Measurements from ENCODE around the gene LRRC8C. TPM values are rescaled to one million over a fixed set of nuclear protein-coding genes. Genes with fewer than 3 reads are reported as not detected.

The LRRC8C gene
- total RNA-seq, 1 donor from 2014 or later: 3.3 TPM

- TF ChIP-seq CTCF (IDR thresholded peaks at IDR 0.05; ENCODE audit: unreplicated experiment): no peak
- H3K4me3 Mint-ChIP-seq (ENCODE audit: low read depth): no peak overlapping the region
- H3K36me3 Mint-ChIP-seq (ENCODE audit: insufficient read depth): no peaks in the 10 kb centered on the region
- H3K27ac Mint-ChIP-seq: no peak overlapping the region
- no peaks in the 10 kb centered on the region for H3K9me3 Mint-ChIP-seq (ENCODE audit: low read depth)
- DNase-seq (ENCODE audit: low spot score, unreplicated experiment): no peak
- H3K27me3 Mint-ChIP-seq: no peaks in the 10 kb centered on the region
- H3K4me1 Mint-ChIP-seq (ENCODE audit: low read depth): no peaks in the 10 kb centered on the region
These were observed 101.5 kb downstream of the LRRC8C start for GRCh38 chr1:89734442-89734841.

- H3K4me3 Mint-ChIP-seq (ENCODE audit: low read depth): no peak overlapping the region
- DNase-seq (ENCODE audit: low spot score, unreplicated experiment): no peak
- no peaks in the 10 kb centered on the region for H3K9me3 Mint-ChIP-seq (ENCODE audit: low read depth)
- no peak for TF ChIP-seq CTCF (IDR thresholded peaks at IDR 0.05; ENCODE audit: unreplicated experiment)
- H3K27ac Mint-ChIP-seq: no peak overlapping the region
- no peaks in the 10 kb centered on the region for H3K4me1 Mint-ChIP-seq (ENCODE audit: low read depth)
- H3K36me3 Mint-ChIP-seq (ENCODE audit: insufficient read depth): no peaks in the 10 kb centered on the region
- no peaks in the 10 kb centered on the region for H3K27me3 Mint-ChIP-seq
These were observed 102.6 kb downstream of the LRRC8C start for GRCh38 chr1:89735479-89735878.

DNA sequence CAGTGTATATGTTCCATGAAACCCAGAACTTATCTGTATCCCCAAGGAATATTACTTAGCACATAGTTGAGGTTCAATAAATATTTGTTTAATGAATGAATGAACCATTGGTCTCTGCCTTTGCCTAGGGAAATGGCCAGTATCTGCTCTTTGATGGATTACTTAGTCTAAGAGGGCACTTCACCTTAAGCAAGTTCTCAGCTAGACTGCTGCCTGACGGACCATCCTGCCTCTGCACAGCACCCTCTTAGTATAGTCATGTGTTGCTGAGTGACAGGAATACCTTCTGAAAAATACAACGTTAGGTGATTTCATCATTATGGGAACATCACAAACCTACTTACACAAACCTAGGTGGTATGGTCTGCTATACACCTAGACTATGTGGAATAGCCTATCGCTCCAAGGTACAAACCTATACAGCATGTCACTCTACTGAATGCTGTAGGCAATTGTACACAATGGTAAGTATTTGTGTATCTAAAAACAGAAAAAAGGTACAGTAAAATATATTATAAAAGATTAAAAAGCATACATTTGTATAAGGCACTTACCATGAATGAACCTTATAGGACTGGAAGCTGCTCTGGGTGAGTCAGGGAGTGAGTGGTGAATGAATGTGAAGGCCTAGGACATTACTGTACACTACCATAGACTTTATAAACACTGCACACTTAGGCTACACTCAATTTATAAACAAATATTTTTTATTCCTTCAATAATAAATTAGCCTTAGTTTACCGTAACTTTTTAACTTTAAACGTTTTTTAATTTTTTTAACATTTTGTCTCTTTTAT is 104.2 kb downstream of the LRRC8C start:
- no peak for TF ChIP-seq CTCF (IDR thresholded peaks at IDR 0.05; ENCODE audit: unreplicated experiment)
- no peaks in the 10 kb centered on the region for H3K27me3 Mint-ChIP-seq
- no peaks in the 10 kb centered on the region for H3K9me3 Mint-ChIP-seq (ENCODE audit: low read depth)
- H3K4me1 Mint-ChIP-seq (ENCODE audit: low read depth): no peaks in the 10 kb centered on the region
- no peaks in the 10 kb centered on the region for H3K36me3 Mint-ChIP-seq (ENCODE audit: insufficient read depth)
- no peak for DNase-seq (ENCODE audit: low spot score, unreplicated experiment)
- no peak overlapping the region for H3K4me3 Mint-ChIP-seq (ENCODE audit: low read depth)
- no peak overlapping the region for H3K27ac Mint-ChIP-seq

DNA sequence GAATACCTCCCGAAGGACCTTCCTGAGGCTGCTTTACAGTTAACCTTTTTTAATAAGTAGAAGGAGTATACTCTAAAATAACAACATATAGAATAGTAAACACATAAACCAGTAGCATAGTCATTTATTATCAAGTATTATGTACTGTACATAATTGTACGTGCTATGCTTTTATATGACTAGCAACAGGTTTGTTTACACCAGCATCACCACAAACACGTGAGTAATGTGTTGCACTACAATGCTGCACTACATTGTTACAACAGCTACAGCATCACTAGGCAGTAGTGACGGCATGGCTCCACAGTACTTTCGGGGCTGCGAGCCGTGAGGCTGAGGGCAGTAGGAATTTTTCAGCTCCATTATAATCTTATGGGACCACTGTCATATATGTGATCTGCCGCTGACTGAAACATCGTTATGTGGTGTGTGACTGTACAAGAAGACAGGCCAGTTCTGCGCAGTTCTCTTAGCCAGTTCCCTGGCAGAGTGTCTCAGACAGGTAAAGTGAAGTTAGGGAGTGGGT is 105.1 kb downstream of the LRRC8C start:
- Mint-ChIP-seq H3K27ac (no peak overlapping the region), H3K4me1 (ENCODE audit: low read depth) (no peaks in the 10 kb centered on the region), H3K4me3 (ENCODE audit: low read depth) (no peak overlapping the region), H3K27me3 (no peaks in the 10 kb centered on the region), H3K36me3 (ENCODE audit: insufficient read depth) (no peaks in the 10 kb centered on the region), H3K9me3 (ENCODE audit: low read depth) (no peaks in the 10 kb centered on the region)
- no peak for TF ChIP-seq CTCF (IDR thresholded peaks at IDR 0.05; ENCODE audit: unreplicated experiment)
- no peak for DNase-seq (ENCODE audit: low spot score, unreplicated experiment)

DNA sequence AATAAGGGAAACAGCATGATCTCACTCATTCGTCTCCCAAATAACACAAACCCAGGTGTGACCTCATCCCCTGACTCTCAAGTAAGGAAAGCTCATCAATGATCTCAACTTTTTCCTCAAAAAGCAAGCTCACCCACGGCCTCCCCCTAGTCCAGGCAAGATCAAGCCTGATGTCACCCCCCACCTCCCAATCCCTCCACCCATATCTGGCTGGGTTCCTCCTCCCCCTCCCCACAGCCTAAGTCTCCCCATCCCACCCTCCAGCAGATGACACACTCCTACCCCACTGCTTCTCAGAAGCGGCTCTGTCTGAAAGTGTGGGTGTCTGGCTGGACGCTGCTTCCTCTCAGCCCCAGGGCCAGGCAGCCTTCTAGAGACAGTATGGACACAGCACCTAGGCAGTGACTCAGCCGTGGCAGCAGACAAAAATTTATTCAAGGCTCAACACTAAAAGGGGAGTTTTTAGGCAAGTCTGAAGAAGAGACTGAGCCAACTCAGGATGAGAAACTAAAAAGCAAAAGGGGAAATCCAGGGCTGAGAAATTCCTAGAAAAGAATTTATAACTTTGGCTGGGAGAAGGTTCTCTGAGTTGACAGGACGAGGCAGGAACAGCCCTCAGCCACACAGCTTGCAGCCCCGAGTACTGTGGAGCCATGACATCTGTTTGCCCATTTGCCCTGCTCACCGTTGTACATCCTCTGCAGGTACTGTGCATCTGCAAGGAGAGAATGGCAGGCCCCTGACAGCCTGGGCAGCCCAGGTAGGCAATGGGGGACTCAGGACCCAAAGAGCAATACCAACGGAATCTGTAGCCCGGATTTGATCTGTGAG is 106.3 kb downstream of the LRRC8C start:
- Mint-ChIP-seq H3K27ac (peak overlapping the region; percentile 51), H3K4me1 (ENCODE audit: low read depth) (no peaks in the 10 kb centered on the region), H3K36me3 (ENCODE audit: insufficient read depth) (no peaks in the 10 kb centered on the region), H3K4me3 (ENCODE audit: low read depth) (no peak overlapping the region), H3K27me3 (peaks cover 3% of the 10 kb centered on the region), H3K9me3 (ENCODE audit: low read depth) (no peaks in the 10 kb centered on the region)
- TF ChIP-seq CTCF (IDR thresholded peaks at IDR 0.05; ENCODE audit: unreplicated experiment): no peak
- DNase-seq (ENCODE audit: low spot score, unreplicated experiment): no peak

All from progenitor cell of endocrine pancreas (in vitro differentiated cells).